RWPE1 (cell line): ENCODE measurements around the gene ALPK3.

Source experiments
- CTCF ChIA-PET: fragments of 350-600 bp; sonication (Branson Sonifier 250); formaldehyde crosslinking; extraction: SDS; loops from one replicate; lab custom pipeline; 2021; lab: Yijun Ruan, JAX
- POLR2A ChIA-PET: fragments of 400-600 bp; formaldehyde crosslinking; extraction: SDS; loops from one replicate; lab custom pipeline; 2020; ENCODE audit warnings: antibody characterized with exemption; ENCODE audit not compliant: low non-redundant PET; lab: Yijun Ruan, JAX
- DNase-seq: peaks from one replicate; pipeline ENCODE4 v3.0.0; 2012; ENCODE audit warnings: low spot score
- H3K27ac ChIP-seq: fragments of 450-650 bp; 2 replicates; pipeline ENCODE4 v1.5.1; 2017
- TF ChIP-seq, protein P1 (sequence below): fragments of 450-650 bp; conservative IDR thresholded peaks from 2 replicates; pipeline ENCODE4 v1.5.1; 2017; ENCODE audit warnings: low read depth, mild to moderate bottlenecking

Gene ALPK3

GRCh38 chr15:84794162-84794547, 23.0 kb upstream of the ALPK3 start:
- CTCF ChIA-PET = no interaction called here
- no peak for DNase-seq
- TF ChIP-seq, protein P1, sequence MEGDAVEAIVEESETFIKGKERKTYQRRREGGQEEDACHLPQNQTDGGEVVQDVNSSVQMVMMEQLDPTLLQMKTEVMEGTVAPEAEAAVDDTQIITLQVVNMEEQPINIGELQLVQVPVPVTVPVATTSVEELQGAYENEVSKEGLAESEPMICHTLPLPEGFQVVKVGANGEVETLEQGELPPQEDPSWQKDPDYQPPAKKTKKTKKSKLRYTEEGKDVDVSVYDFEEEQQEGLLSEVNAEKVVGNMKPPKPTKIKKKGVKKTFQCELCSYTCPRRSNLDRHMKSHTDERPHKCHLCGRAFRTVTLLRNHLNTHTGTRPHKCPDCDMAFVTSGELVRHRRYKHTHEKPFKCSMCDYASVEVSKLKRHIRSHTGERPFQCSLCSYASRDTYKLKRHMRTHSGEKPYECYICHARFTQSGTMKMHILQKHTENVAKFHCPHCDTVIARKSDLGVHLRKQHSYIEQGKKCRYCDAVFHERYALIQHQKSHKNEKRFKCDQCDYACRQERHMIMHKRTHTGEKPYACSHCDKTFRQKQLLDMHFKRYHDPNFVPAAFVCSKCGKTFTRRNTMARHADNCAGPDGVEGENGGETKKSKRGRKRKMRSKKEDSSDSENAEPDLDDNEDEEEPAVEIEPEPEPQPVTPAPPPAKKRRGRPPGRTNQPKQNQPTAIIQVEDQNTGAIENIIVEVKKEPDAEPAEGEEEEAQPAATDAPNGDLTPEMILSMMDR = no peak
- POLR2A ChIA-PET = no interaction called here
- no peak overlapping the region for H3K27ac ChIP-seq

DNA sequence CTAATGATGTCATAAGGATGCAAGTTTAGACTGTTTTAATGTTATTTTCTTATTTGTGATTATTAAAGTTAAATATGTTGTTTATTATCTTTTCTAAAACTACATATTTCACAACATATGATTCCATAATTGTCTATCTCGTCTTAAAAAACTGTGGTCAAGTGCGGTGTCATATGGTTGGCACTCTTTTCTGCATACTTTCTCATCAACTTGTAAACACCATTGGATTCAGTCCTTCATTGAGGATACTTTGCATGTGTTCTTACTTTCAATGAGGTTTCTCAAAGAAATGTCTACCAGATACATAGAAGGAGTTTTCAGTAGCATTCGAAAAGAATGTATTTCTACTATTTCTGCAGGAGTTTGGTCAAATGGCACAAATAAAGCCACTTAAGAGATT, 22.0 kb upstream of the ALPK3 start:
- ChIA-PET POLR2A (no interaction called here), CTCF (no interaction called here)
- TF ChIP-seq, protein P1 = no peak
- no peak overlapping the region for H3K27ac ChIP-seq
- DNase-seq = no peak

GRCh38 chr15:84797212-84797611, 19.9 kb upstream of the ALPK3 start:
- ChIA-PET POLR2A (no interaction called here), CTCF (interaction anchor here (0.6 to 0.7 kb wide), 2 partner anchors 18 to 24 kb away, joined by 4 to 7 read pairs; no protein-coding TSS in a partner anchor)
- TF ChIP-seq, protein P1 = no peak

DNA sequence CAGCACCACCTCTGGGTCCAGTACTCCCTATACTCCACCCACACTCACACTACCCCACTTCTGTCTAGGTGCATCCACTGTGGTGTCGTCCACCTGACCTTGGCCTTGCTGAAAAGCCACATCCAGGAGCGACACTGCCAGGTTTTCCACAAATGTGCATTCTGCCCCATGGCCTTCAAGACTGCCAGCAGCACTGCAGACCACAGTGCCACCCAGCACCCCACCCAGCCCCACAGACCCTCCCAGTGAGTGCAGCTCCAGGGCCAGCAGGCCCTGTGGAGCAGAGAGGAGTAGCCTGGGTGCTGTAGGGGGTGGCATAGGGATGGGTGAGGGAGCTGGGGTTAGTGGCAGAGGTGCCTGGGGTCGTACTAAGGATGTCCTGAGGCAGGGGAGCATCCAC, 19.4 kb upstream of the ALPK3 start:
- ChIA-PET CTCF (no interaction called here), POLR2A (no interaction called here)
- no peak overlapping the region for H3K27ac ChIP-seq
- TF ChIP-seq, protein P1 = no peak
- no peak for DNase-seq

More at GRCh38 chr15:84797212-84797611, 19.9 kb upstream of the ALPK3 start:
- no peak overlapping the region for H3K27ac ChIP-seq
- no peak for DNase-seq

DNA sequence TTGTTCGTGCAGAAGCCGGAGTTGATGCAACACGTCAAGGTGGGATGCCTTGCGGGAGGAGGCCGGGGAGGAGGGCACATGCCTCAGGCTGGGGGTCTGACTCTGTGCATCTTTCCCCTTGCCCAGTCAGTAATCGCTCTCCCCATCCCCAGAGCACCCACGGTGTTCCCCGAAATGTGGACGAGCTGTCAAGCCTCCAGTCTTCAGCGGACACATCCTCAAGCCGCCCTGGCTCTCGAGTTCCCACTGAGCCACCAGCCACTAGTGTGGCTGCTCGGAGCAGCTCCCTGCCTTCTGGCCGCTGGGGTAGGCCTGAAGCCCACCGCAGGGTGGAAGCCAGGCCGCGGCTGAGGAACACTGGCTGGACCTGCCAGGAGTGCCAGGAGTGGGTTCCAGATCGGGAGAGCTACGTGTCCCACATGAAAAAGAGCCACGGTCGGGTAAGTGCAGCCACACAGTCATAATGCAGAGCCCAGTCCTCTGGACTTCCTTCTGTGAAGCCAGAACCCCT, 18.7 kb upstream of the ALPK3 start:
- no peak for DNase-seq
- ChIA-PET POLR2A (no interaction called here), CTCF (no interaction called here)

DNA sequence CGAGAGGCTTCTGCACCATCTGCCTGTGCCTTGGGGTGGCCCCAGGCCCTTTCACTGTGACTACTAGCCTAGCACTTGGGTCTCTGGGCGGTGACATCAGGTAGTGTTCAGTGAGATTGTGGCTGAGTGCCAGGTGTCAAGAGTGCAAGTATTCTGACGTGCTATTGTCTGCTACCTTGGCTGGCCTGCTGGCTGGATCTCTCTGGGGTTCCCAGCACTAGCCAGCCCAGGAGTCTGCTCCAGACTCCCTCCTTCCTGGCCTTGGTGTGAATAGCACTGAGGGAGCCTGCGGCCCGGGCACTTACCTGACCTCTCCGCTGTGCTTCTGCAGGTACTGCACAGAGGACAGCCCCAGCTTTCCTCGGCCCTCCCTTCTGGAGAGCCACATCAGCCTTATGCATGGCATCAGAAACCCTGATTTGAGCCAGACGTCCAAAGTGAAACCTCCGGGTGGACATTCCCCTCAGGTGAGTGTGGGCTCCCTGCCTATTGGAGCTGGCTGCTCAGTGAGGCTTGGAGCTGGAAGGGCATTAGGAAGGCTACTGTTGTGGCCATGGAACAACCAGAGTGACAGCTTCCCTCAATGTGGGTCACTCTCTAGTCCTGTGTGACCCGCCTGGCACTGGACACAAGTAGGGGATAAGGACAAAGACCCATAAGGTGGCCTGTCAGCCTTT, 17.5 kb upstream of the ALPK3 start:
- no peak overlapping the region for H3K27ac ChIP-seq
- TF ChIP-seq, protein P1 = no peak
- ChIA-PET POLR2A (interaction anchor here (1.0 kb wide), 1 partner anchor 77 kb away, joined by 6 read pairs; no protein-coding TSS in a partner anchor), CTCF (interaction anchor here (0.5 kb wide), 1 partner anchor 99 kb away, joined by 5 read pairs; no protein-coding TSS in a partner anchor)
- DNase-seq = no peak

More for the DNA sequence above, 18.7 kb upstream of the ALPK3 start:
- TF ChIP-seq, protein P1 = no peak
- no peak overlapping the region for H3K27ac ChIP-seq
